H1 (cell line): ENCODE results near the gene CDR2L. TPM values are rescaled to one million over a fixed set of nuclear protein-coding genes. Genes with fewer than 3 reads are reported as not detected.

ENCODE experiments used
- CTCF ChIA-PET: fragments of 300-600 bp; sonication (Branson Sonifier 250); formaldehyde crosslinking; loops from one replicate; lab custom pipeline; 2021; ENCODE audit not compliant: partially characterized antibody; lab: Charles Lee
- POLR2A ChIA-PET: fragments of 300-600 bp; sonication (Branson Sonifier 250); formaldehyde crosslinking; loops from one replicate; lab custom pipeline; 2021; ENCODE audit warnings: inconsistent platforms; ENCODE audit not compliant: partially characterized antibody; lab: Charles Lee
- DNase-seq, 2 experiments: peaks; one replicate each; pipeline versions ENCODE4 v3.0.0 to v3.0.0-alpha.2; 2010 to 2022; ENCODE audit warnings: low spot score in 2 of 2, low read depth in 1 of 2, mixed read lengths in 1 of 2
- FAIRE-seq: peaks from 2 replicates; lab custom pipeline; 2011; peaks lifted over from hg19 to GRCh38; lab: Jason Lieb, UNC
- H2AFZ ChIP-seq: 2 replicates; pipeline ENCODE4 v1.8.1; 2012; ENCODE audit warnings: low read length, inconsistent platforms
- H2AK5ac ChIP-seq: 2 replicates; pipeline ENCODE4 v1.6.1; 2013; ENCODE audit warnings: low read depth, low read length
- H2BK120ac ChIP-seq: replicated peaks from 2 replicates; pipeline ENCODE3; 2013; ENCODE audit warnings: low read depth, low read length, inconsistent platforms
- H2BK12ac ChIP-seq: 2 replicates; pipeline ENCODE4 v1.6.1; 2013; ENCODE audit warnings: low read depth, low read length
- H2BK15ac ChIP-seq: 2 replicates; pipeline ENCODE4 v1.6.1; 2013; ENCODE audit warnings: low read length
- H2BK20ac ChIP-seq: 2 replicates; pipeline ENCODE4 v1.6.1; 2013; ENCODE audit warnings: low read length
- H2BK5ac ChIP-seq: 2 replicates; pipeline ENCODE4 v1.6.1; 2013; ENCODE audit warnings: low read depth, low read length
- H3K14ac ChIP-seq: 2 replicates; pipeline ENCODE4 v1.6.1; 2013; ENCODE audit warnings: inconsistent platforms; ENCODE audit not compliant: insufficient read length
- H3K18ac ChIP-seq: 2 replicates; pipeline ENCODE4 v1.6.1; 2013; ENCODE audit warnings: low read length; ENCODE audit errors: extremely low read depth
- H3K23ac ChIP-seq: 2 replicates; pipeline ENCODE4 v1.6.1; 2013; ENCODE audit warnings: inconsistent platforms; ENCODE audit not compliant: insufficient read length
- H3K23me2 ChIP-seq: 2 replicates; pipeline ENCODE4 v1.6.1; 2013; ENCODE audit warnings: low read depth, low read length
- H3K27ac ChIP-seq: 2 replicates; pipeline ENCODE4 v1.6.1; 2011; ENCODE audit warnings: low read depth, low read length, inconsistent platforms
- H3K27me3 ChIP-seq, 4 experiments: replicated peaks in 1 of 4; 1 replicate in 1 of 4; 2 replicates in 3 of 4; pipeline versions ENCODE4 v1.6.1 to v1.8.1; 2011 to 2013; ENCODE audit warnings: low read length in 3 of 4, mild to moderate bottlenecking in 3 of 4, inconsistent platforms in 2 of 4, mixed read lengths in 2 of 4, moderate library complexity in 1 of 4; ENCODE audit not compliant: control insufficient read depth in 3 of 4, insufficient read depth in 3 of 4; ENCODE audit errors: extremely low read depth in 1 of 4
- H3K36me3 ChIP-seq, 4 experiments: 2 replicates each; pipeline versions ENCODE4 v1.6.1 to v1.8.1; 2011 to 2013; ENCODE audit warnings: mild to moderate bottlenecking in 4 of 4, low read length in 3 of 4, moderate library complexity in 2 of 4, control low read depth in 1 of 4, inconsistent platforms in 1 of 4; ENCODE audit not compliant: insufficient read depth in 4 of 4, control insufficient read depth in 2 of 4
- H3K4ac ChIP-seq: replicated peaks from 2 replicates; pipeline ENCODE3; 2013; ENCODE audit warnings: low read length, low read depth, mixed read lengths, inconsistent platforms; ENCODE audit not compliant: insufficient read length
- H3K4me1 ChIP-seq, 4 experiments: replicated peaks in 1 of 4; 1 replicate in 1 of 4; 2 replicates in 3 of 4; pipeline versions ENCODE4 v1.6.1 to v1.8.1; 2011 to 2013; ENCODE audit warnings: low read length in 3 of 4, inconsistent platforms in 2 of 4, mixed read lengths in 1 of 4; ENCODE audit not compliant: insufficient read depth in 4 of 4, control insufficient read depth in 3 of 4
- H3K4me2 ChIP-seq, 2 experiments: 2 replicates each; pipeline versions ENCODE4 v1.6.1 to v1.8.1; 2011 to 2013; ENCODE audit warnings: low read depth in 2 of 2, low read length in 2 of 2, control low read depth in 1 of 2, inconsistent platforms in 1 of 2, mild to moderate bottlenecking in 1 of 2; ENCODE audit not compliant: insufficient read depth in 1 of 2
- H3K4me3 ChIP-seq, 4 experiments: fragments of 200-600, 300-600 bp in 1 of 4; sonication (generic), shearing (Covaris generic), sonication (Bioruptor Twin) in 1 of 4; 2 replicates each; pipeline versions ENCODE4 v1.5.1 to v1.8.1; 2011 to 2016; ENCODE audit warnings: low read length in 4 of 4, low read depth in 3 of 4, control low read depth in 2 of 4, inconsistent platforms in 2 of 4, mild to moderate bottlenecking in 2 of 4, mixed read lengths in 1 of 4, moderate library complexity in 1 of 4; ENCODE audit not compliant: insufficient read depth in 2 of 4; ENCODE audit errors: extremely low read depth in 1 of 4
- H3K56ac ChIP-seq: replicated peaks from 2 replicates; pipeline ENCODE3; 2013; ENCODE audit warnings: low read depth, mild to moderate bottlenecking, mixed read lengths, low read length, inconsistent platforms; ENCODE audit not compliant: insufficient read length
- H3K79me1 ChIP-seq: 2 replicates; pipeline ENCODE4 v1.6.1; 2013; ENCODE audit warnings: low read depth, low read length, control low read depth
- H3K79me2 ChIP-seq, 2 experiments: 2 replicates each; pipeline versions ENCODE4 v1.6.1 to v1.8.1; 2012 to 2013; ENCODE audit warnings: low read length in 2 of 2, mild to moderate bottlenecking in 2 of 2, inconsistent platforms in 1 of 2; ENCODE audit not compliant: insufficient read depth in 2 of 2, control insufficient read depth in 1 of 2
- H3K9ac ChIP-seq, 4 experiments: replicated peaks in 1 of 4; 1 replicate in 1 of 4; 2 replicates in 3 of 4; pipeline versions ENCODE4 v1.6.1 to v1.8.1; 2011 to 2013; ENCODE audit warnings: low read depth in 3 of 4, low read length in 3 of 4, control low read depth in 2 of 4, mild to moderate bottlenecking in 2 of 4, moderate library complexity in 2 of 4, inconsistent platforms in 1 of 4; ENCODE audit errors: extremely low read depth in 1 of 4
- H3K9me3 ChIP-seq, 2 experiments: 2 replicates each; pipeline versions ENCODE4 v1.6.1 to v1.8.1; 2012 to 2013; ENCODE audit warnings: mild to moderate bottlenecking in 2 of 2, moderate library complexity in 2 of 2, control low read depth in 1 of 2, inconsistent platforms in 1 of 2, low read depth in 1 of 2, low read length in 1 of 2, mixed read lengths in 1 of 2; ENCODE audit not compliant: insufficient read depth in 2 of 2
- H4K20me1 ChIP-seq, 2 experiments: replicated peaks in 1 of 2; 2 replicates each; pipeline versions ENCODE3 to v1.8.1; 2011 to 2013; ENCODE audit warnings: inconsistent platforms in 2 of 2, low read length in 2 of 2, mild to moderate bottlenecking in 1 of 2; ENCODE audit not compliant: insufficient read depth in 2 of 2, control insufficient read depth in 1 of 2
- H4K5ac ChIP-seq: 2 replicates; pipeline ENCODE4 v1.6.1; 2013; ENCODE audit warnings: low read length, low read depth, mixed read lengths, inconsistent platforms; ENCODE audit not compliant: insufficient read length
- H4K8ac ChIP-seq: 2 replicates; pipeline ENCODE4 v1.8.0; 2013; ENCODE audit warnings: mild to moderate bottlenecking, moderate library complexity, low read length, inconsistent platforms; ENCODE audit not compliant: insufficient read depth; ENCODE audit errors: extremely low read depth
- H4K91ac ChIP-seq: replicated peaks from 2 replicates; pipeline ENCODE3; 2013; ENCODE audit warnings: low read length, mixed read lengths, inconsistent platforms; ENCODE audit not compliant: insufficient read length
- CHD2 ChIP-seq: IDR thresholded peaks from 2 replicates; pipeline ENCODE4 v1.6.1; 2012; ENCODE audit warnings: low read length, improper control_type of control experiment
- EGR1 ChIP-seq: IDR thresholded peaks from 2 replicates; pipeline ENCODE4 v1.6.1; 2011; ENCODE audit warnings: low read depth, low read length, borderline replicate concordance
- FOSL1 ChIP-seq: IDR thresholded peaks from 2 replicates; pipeline ENCODE4 v1.6.1; 2011; ENCODE audit warnings: mild to moderate bottlenecking, low read depth, low read length, moderate library complexity; ENCODE audit not compliant: insufficient read depth
- GABPA ChIP-seq: IDR thresholded peaks from 2 replicates; pipeline ENCODE4 v1.6.1; 2011; ENCODE audit warnings: mild to moderate bottlenecking, low read length, moderate library complexity, borderline replicate concordance; ENCODE audit not compliant: insufficient read depth
- PHF8 ChIP-seq: fragments of 200-600 bp; sonication (generic); conservative IDR thresholded peaks from 2 replicates; pipeline ENCODE4 v1.7.1; 2012; ENCODE audit warnings: low read depth, mild to moderate bottlenecking, inconsistent platforms, low read length, moderate library complexity
- SIX5 ChIP-seq: IDR thresholded peaks from 2 replicates; pipeline ENCODE4 v1.6.1; 2011; ENCODE audit warnings: mild to moderate bottlenecking, low read depth, low read length
- WGBS, 2 experiments: shearing (Covaris generic) in 1 of 2; methylation state at CpG; one replicate each; pipeline versions ENCODE4 v1.1.6 to v1.1.7; 2013 to 2015; ENCODE audit warnings: low lambda C conversion rate in 2 of 2, mixed read lengths in 2 of 2, inconsistent platforms in 1 of 2, low coverage in 1 of 2, missing lambda C conversion rate in 1 of 2; ENCODE audit not compliant: insufficient replicate concordance in 2 of 2, insufficient coverage in 1 of 2, insufficient read length in 1 of 2; ENCODE audit errors: extremely low coverage in 1 of 2, missing lambda C conversion rate in 1 of 2; 5-methylcytosine and 5-hydroxymethylcytosine counted together
- polyA plus RNA-seq, 7 experiments: library from polyadenylated mRNA; depleted of rRNA in 3 of 7; stranded (reverse) in 5 of 7; unstranded in 2 of 7; fragments of >200 nt in 5 of 7; fragments of 200-250 nt in 2 of 7; gene quantifications; 1 replicate in 5 of 7; 2 replicates in 1 of 7; 4 replicates in 1 of 7; pipeline versions ENCODE4 v1.2.1 to v1.2.3, GENCODE V29; 2011 to 2013; ENCODE audit warnings: missing spikeins in 2 of 7, mixed read lengths in 2 of 7
- total RNA-seq: library from RNA; stranded (reverse); fragmentation: NEBNext Ultra II Directional; extraction: Animal tissue kit (Norgen Biotek cat#: 25700); gene quantifications from 2 replicates; pipeline ENCODE4 v1.2.1, GENCODE V29; 2021

The CDR2L gene
- total and polyA plus RNA-seq, 2 of the 8 experiments (the other 6 are each of a cell fraction or from before 2014, with no cell fraction given), result 20.4 to 38.1 TPM

DNA sequence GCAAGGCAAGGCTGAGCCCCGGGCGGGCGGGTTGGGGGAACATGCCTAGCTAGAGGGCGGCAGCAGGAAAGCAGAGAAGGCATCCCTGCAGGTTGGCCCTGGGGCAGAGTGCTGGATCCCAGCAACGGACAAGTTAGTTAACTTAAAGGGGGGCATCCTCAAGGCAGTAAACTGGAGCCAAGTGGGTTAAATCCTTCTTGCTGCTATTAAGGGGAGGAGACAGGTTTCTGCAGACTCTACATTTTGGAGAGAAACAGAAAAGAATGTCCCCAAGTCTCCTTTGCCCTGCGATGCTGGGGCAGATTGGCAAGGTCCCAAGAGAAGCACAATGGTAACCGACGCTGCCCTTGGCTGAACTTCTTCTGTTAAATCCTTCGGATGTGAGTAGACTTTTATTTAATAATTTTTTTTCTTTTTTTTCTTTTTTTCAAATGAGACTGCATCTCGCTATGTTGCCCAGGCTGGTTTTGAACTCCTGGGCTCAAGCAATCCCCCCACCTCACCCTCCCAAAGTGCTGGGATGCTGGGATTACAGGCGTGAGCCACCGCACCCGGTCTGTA is 45.4 kb downstream of the CDR2L start:
- ChIA-PET POLR2A (interaction anchor here (0.9 to 2.2 kb wide), 3 partner anchors 10 to 20 kb away, joined by 4 to 11 read pairs (median 6); partner anchors contain the start of gene MRPL58), CTCF (interaction anchor here (0.6 to 2.3 kb wide), 10 partner anchors 9 to 393 kb away, joined by 3 to 22 read pairs (median 4); no protein-coding TSS in a partner anchor)
- Histone ChIP-seq H2BK20ac (no peak overlapping the region), H2BK120ac (no peak overlapping the region), H2AFZ (peak overlapping the region; percentile 68; the same call in 1 of the 2 replicates), H3K79me2 (no peaks in the 10 kb centered on the region), H2BK5ac (no peak overlapping the region), H3K27ac (no peak overlapping the region), H4K20me1 (no peaks in the 10 kb centered on the region), H3K4me3 (peak overlapping the region; percentile 82 to 98 (median 95)), H2AK5ac (no peak overlapping the region), H3K4ac (no peak overlapping the region), H2BK15ac (no peak overlapping the region), H3K4me1 (peaks cover 3 to 10% (median 7%) of the 10 kb centered on the region in 4 experiments; a peak in 5 of 7 replicates), H3K27me3 (no peaks in the 10 kb centered on the region), H3K4me2 (peak overlapping the region; percentile 42 to 67), H3K9me3 (peaks cover 6 to 8% of the 10 kb centered on the region in 2 experiments), H2BK12ac (no peak overlapping the region), H3K79me1 (no peaks in the 10 kb centered on the region), H4K91ac (no peak overlapping the region), H4K5ac (no peak overlapping the region), H3K36me3 (no peaks in the 10 kb centered on the region), H3K23ac (no peak overlapping the region), H4K8ac (no peak overlapping the region), H3K18ac (no peak overlapping the region), H3K56ac (no peak overlapping the region), H3K14ac (no peak overlapping the region), H3K23me2 (no peaks in the 10 kb centered on the region), H3K9ac (no peak overlapping the region)
- FAIRE-seq (no peak), DNase-seq (no peak)
- no peak for TF ChIP-seq SIX5
- no peak for TF ChIP-seq GABPA
- TF ChIP-seq FOSL1, result no peak
- no peak for TF ChIP-seq PHF8
- TF ChIP-seq EGR1, result no peak
- no peak for TF ChIP-seq CHD2
- WGBS, 2 experiments, result 45% methylated on average over 9 of the region's 13 CpGs; no CpG with 5 or more reads in 1 of the 2 experiments
